SJCRH30 (cell line): Measurements from ENCODE around the gene NETO1. TPM values are rescaled to one million over a fixed set of nuclear protein-coding genes. Genes with fewer than 3 reads are reported as not detected.
A peak's percentile ranks its signal among the peaks of the same experiment; 100 is the strongest.

ENCODE experiments used
- DNase-seq, 2 experiments: peaks; one replicate each; pipeline ENCODE4 v3.0.0-alpha.2; 2015 to 2020
- H3K27ac ChIP-seq: fragments of 250-450 bp; sonication (Bioruptor Pico); 2 replicates; pipeline ENCODE4 v1.5.1; 2020; ENCODE audit warnings: mild to moderate bottlenecking, moderate library complexity
- H3K27me3 ChIP-seq: fragments of 250-450 bp; sonication (Bioruptor Pico); 2 replicates; pipeline ENCODE4 v1.5.1; 2020; ENCODE audit warnings: mild to moderate bottlenecking, moderate library complexity
- H3K36me3 ChIP-seq: fragments of 250-450 bp; sonication (Bioruptor Pico); 2 replicates; pipeline ENCODE4 v1.5.1; 2020; ENCODE audit warnings: mild to moderate bottlenecking, moderate library complexity
- H3K4me1 ChIP-seq: fragments of 250-450 bp; sonication (Bioruptor Pico); 2 replicates; pipeline ENCODE4 v1.5.1; 2020; ENCODE audit warnings: mild to moderate bottlenecking, moderate library complexity
- H3K4me3 ChIP-seq: fragments of 250-450 bp; sonication (Bioruptor Pico); 2 replicates; pipeline ENCODE4 v1.5.1; 2020; ENCODE audit warnings: mild to moderate bottlenecking, moderate library complexity
- H3K9me3 ChIP-seq: fragments of 250-450 bp; sonication (Bioruptor Pico); replicated peaks from 2 replicates; pipeline ENCODE4 v1.5.1; 2020; ENCODE audit warnings: mild to moderate bottlenecking, moderate library complexity
- total RNA-seq: library from RNA; depleted of rRNA; stranded (reverse); fragments of >200 nt; shearing (Covaris generic); gene quantifications from 2 replicates; pipeline ENCODE4 v1.2.3, GENCODE V29; 2014

The NETO1 gene
- total RNA-seq, 1 experiment from 2014 or later = not detected

DNA sequence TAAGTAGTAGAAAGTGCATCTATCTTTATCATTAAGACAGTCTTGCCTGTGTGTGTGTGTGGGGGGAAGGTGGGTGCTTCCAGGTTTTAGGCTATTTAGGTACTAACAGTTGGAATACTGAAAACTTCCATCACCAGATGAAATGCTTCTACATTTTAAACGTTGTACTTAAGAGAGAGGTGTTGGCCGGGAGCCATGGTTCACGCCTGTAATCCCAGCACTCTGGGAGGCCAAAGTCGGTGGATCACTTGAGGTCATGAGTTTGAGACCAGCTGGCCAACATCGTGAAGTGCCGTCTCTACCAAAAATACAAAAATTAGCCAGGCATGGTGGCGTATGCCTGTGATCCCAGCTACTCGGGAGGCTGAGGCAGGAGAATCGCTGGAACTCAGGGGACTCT is 4.0 kb downstream of the NETO1 start:
- Histone ChIP-seq H3K9me3 (no peaks in the 10 kb centered on the region), H3K4me3 (no peak overlapping the region), H3K36me3 (no peaks in the 10 kb centered on the region), H3K4me1 (no peaks in the 10 kb centered on the region), H3K27me3 (no peaks in the 10 kb centered on the region), H3K27ac (no peak overlapping the region)
- DNase-seq = no peak

DNA sequence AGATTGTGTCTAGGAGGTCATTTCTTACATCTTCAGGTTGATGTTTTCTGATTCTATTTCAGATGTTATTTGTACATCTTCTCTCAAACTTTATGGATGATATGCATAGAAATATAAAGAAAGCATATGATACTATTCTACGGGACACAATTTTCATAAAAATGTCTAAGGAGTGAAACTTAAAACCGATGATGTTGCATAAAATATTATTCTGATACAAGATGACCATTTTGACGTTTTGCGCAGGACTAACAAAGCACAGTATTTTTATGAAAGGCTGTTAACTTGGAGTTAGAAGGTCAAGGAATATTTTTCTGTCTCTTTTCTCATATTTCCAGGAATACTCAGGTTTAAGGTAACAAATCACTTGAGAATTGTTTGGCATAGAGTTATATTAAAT is 8.7 kb downstream of the NETO1 start:
- H3K4me3 ChIP-seq = no peak overlapping the region
- DNase-seq = no peak
- no peaks in the 10 kb centered on the region for H3K36me3 ChIP-seq
- no peak overlapping the region for H3K27ac ChIP-seq
- no peaks in the 10 kb centered on the region for H3K4me1 ChIP-seq
- H3K27me3 ChIP-seq = no peaks in the 10 kb centered on the region
- H3K9me3 ChIP-seq = no peaks in the 10 kb centered on the region

DNA sequence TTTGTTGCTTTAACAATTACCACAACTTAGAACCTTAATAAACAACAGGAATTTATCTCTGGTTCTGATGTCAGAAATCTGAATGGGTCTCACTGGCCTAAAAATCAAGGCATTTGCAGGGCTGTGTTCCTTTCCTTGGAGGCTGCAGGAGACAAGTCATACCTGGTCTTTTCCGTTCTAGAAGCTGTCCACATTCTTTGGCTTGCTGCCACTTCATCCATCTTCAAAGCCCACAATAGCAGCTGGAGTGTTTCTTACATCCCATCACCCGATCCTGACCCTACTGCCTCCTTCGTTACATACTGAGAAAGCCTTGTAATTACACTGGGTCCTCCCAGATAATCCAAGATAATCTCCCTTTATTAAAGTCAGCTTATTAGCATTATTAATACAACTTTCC is 18.1 kb downstream of the NETO1 start:
- Histone ChIP-seq H3K4me1 (no peaks in the 10 kb centered on the region), H3K27ac (no peak overlapping the region), H3K4me3 (no peak overlapping the region), H3K9me3 (no peaks in the 10 kb centered on the region), H3K36me3 (no peaks in the 10 kb centered on the region), H3K27me3 (no peaks in the 10 kb centered on the region)
- no peak for DNase-seq

DNA sequence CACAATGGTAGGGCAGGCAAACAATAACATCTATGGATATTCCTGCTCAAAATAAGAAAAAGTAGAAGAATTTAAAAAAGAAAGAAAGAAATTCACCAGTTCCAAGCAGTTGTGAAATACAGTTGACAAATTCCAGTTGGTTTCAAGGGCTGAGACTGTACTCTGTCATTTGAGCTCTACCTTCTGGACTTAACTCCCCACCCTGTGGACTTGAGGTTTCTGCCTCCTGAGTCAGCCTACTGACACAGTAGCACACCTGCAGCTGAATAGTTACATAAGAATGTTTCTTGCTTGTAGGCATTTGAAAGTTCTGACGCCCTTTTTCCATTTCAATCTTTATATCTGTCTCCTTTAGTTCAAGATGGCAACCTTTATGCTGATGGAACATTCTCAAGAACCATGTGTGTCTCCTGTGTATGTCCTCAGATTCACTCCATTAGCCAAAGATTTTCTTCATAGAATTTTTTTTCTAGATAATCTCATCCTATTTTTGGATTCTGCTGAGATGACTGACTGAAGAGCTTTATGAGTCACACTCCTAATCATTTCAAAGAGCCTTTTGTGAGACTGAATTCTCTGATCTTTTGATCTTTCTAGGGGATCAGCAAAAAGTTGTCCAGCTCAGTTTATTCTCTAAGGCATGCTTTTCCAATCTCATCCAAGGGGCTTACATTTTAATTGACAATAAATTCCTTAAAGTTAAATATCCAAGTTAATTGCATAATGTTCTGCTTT is 19.1 kb downstream of the NETO1 start:
- H3K9me3 ChIP-seq = no peaks in the 10 kb centered on the region
- no peaks in the 10 kb centered on the region for H3K36me3 ChIP-seq
- H3K27me3 ChIP-seq = no peaks in the 10 kb centered on the region
- no peak for DNase-seq
- H3K4me3 ChIP-seq = no peak overlapping the region
- H3K4me1 ChIP-seq = no peaks in the 10 kb centered on the region
- H3K27ac ChIP-seq = no peak overlapping the region

DNA sequence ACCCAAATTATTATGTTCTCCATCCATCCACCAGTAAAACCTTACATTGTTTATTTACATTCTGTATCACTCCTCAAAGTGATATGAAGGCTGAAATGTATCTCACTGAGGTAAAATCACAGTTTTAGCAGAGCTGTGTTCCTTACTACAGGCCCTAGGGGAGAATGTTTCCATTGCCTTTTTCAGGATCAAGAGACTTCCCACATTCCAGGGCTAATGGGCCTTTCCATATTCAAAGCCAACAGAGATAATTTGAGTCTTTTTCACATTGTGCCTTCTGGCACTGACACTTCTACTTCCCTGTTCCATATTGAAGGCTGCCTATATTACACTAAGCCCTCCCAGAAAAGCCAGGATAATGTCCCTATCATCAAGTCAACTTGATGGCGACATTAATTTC is 20.0 kb downstream of the NETO1 start:
- H3K9me3 ChIP-seq = no peaks in the 10 kb centered on the region
- H3K4me3 ChIP-seq = no peak overlapping the region

DNA sequence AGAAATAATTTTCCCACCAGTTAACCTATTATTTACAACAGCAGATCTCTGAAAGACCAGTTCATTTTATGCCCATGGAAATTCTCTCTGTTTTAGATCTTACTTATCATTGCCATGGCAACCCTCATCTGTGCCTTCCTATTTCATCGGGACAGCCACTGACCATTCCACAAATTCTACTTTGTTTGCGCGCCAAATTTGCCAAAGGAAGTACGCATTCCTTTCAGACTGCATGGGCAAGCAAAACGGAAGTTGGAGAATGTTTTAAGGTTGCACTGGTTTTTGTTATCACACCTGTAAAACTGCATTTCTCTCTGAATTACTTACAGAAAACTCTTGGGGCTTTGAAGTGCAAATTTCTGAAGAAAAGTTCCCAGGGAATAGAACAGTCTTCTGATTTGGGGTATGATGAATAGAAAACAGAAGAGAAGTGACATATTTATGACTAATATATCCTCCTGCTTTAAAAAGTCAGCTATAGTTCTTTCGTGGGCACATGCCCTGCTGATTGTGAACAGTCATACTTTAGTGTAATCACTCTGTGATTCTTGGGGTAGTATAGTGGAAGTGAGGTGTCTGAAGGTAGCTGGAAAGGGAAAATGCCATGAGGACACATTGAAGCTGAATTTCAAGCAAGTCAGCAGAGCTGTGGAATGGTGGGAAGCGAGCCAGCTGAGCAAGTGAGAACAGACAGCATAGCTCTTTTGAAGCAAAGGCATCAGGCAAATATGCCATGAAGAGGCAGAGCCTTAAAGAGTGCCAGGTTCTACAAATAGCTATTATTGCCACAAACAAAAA is 20.9 kb downstream of the NETO1 start:
- Histone ChIP-seq H3K27ac (no peak overlapping the region), H3K4me3 (no peak overlapping the region), H3K36me3 (no peaks in the 10 kb centered on the region), H3K27me3 (no peaks in the 10 kb centered on the region), H3K4me1 (no peaks in the 10 kb centered on the region), H3K9me3 (no peaks in the 10 kb centered on the region)
- no peak for DNase-seq

More for the DNA sequence above, 20.0 kb downstream of the NETO1 start:
- Histone ChIP-seq H3K36me3 (no peaks in the 10 kb centered on the region), H3K27me3 (no peaks in the 10 kb centered on the region), H3K4me1 (no peaks in the 10 kb centered on the region), H3K27ac (no peak overlapping the region)
- DNase-seq = no peak

DNA sequence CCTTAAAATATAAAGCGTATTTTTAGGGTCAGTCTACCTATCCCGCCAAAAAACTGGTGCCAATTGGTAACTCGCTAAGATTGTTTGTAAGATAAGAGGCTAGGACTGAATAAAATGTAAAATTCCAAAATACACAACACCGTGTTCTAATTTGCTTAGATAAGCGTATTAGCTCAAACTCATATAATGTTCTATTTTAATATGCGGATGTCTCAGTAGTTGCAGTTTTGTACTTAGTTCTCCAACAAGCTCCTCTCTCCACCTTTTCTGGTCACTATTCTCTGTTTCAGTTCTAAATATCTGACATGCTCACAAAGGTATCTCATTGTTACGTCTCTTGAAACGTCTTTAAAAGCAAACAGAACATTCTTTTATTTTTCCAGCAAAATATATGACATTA is 24.0 kb downstream of the NETO1 start:
- Histone ChIP-seq H3K27me3 (no peaks in the 10 kb centered on the region), H3K36me3 (no peaks in the 10 kb centered on the region), H3K4me1 (no peaks in the 10 kb centered on the region), H3K9me3 (no peaks in the 10 kb centered on the region), H3K27ac (no peak overlapping the region), H3K4me3 (no peak overlapping the region)
- no peak for DNase-seq

DNA sequence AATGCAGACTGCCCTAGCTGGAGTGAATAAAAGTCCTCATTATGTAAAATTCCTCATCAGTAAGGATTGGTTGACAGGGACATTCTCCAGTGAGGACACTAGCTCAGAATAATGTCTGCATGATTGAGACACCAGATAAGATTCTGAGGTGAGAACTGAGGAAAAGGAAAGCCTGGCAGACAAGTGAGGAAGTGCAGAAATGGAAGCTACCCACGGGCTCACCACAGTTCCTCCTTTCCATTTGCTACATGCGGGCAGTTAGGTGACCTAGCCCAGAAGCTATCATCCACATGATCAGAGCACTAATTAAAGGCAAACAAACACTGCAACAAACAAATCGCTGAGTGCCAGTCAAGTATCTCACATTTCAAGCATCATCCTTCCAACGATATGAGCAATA is 27.7 kb downstream of the NETO1 start:
- DNase-seq = no peak
- no peaks in the 10 kb centered on the region for H3K27me3 ChIP-seq

DNA sequence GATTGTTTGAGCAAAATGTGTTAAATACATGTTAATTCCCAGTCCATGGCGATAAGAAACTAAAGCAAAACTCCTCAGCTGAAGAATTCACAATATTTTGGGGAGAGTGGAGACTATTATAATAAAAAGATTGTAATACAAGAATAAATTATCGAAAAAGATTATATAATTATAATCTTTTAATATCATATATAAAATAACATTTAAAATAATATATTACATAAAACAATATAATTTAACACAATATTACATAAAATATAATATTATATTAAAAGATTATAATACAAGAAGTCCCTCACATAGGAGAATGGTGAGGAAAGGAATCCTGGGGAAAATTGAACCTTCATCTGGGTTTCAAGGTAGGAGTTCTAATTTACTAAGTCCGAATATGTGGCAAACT is 33.1 kb downstream of the NETO1 start:
- no peak overlapping the region for H3K4me3 ChIP-seq
- DNase-seq = no peak

More for the DNA sequence above, 27.7 kb downstream of the NETO1 start:
- Histone ChIP-seq H3K4me1 (no peaks in the 10 kb centered on the region), H3K27ac (no peak overlapping the region), H3K36me3 (no peaks in the 10 kb centered on the region), H3K4me3 (no peak overlapping the region), H3K9me3 (no peaks in the 10 kb centered on the region)

DNA sequence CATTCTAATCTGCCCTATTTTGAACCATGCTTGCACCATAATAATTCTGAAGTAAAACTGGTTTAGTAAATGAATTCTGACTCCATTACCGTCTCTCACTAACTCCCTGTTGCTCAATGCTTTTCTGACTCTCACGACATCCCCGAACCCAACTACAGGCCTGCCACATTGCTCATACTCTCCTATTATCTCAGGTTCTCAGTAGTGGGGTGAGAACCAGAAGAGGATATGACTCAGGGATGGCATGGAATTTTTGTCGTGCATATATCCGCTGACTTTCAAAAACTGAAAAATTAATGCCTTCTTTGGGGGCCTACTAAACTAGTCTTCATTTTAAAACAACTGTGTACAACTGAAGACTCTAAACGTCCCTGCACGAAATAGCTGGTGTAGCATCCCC is 34.3 kb downstream of the NETO1 start:
- Histone ChIP-seq H3K9me3 (no peaks in the 10 kb centered on the region), H3K27ac (no peak overlapping the region), H3K4me3 (no peak overlapping the region), H3K36me3 (no peaks in the 10 kb centered on the region), H3K27me3 (no peaks in the 10 kb centered on the region), H3K4me1 (no peaks in the 10 kb centered on the region)
- DNase-seq = no peak

More for the DNA sequence above, 33.1 kb downstream of the NETO1 start:
- H3K27me3 ChIP-seq = no peaks in the 10 kb centered on the region
- H3K9me3 ChIP-seq = no peaks in the 10 kb centered on the region
- H3K27ac ChIP-seq = no peak overlapping the region
- H3K4me1 ChIP-seq = no peaks in the 10 kb centered on the region
- no peaks in the 10 kb centered on the region for H3K36me3 ChIP-seq

DNA sequence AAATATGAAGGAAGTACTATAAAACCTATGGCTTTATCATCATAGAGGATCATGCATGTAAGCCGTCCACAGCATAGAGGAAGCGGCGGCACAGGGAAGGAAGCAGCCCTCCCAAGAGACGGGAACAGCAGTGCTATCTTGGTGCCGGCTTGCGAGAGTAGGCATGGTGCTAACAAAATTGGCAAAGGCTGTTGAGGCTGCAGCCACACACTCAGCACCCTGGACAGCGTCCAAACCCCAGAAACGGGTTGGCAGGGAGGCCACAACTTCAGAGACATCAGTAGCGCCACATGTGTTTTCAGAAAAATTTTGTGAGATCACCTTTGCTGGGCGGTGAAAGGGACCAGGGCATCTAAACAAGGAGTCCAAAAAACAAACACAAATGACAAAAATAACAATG is 37.7 kb downstream of the NETO1 start:
- DNase-seq = peak; percentile 8 to 42
- Histone ChIP-seq H3K9me3 (no peaks in the 10 kb centered on the region), H3K27me3 (no peaks in the 10 kb centered on the region), H3K4me3 (no peak overlapping the region), H3K36me3 (no peaks in the 10 kb centered on the region), H3K4me1 (no peaks in the 10 kb centered on the region), H3K27ac (no peak overlapping the region)

DNA sequence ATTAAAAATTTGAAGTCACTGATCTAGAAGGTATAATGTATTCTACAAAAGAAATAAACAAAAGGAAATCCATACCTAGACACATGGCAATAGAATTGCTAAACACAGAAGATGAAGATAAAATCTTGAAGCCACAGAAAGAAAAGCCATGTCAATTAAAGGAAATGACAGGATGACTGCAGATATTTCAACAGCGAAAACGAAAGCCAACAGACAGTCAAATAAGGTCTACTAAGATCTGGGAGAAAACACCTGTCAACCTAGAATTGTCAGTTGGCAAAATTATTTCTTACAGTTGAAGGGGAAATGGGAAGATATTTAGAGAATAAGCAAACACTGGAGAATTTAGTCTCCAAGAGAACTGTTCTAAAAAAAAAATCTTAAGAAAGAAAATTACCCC is 39.2 kb downstream of the NETO1 start:
- Histone ChIP-seq H3K27me3 (no peaks in the 10 kb centered on the region), H3K36me3 (no peaks in the 10 kb centered on the region), H3K9me3 (no peaks in the 10 kb centered on the region), H3K4me3 (no peak overlapping the region), H3K27ac (no peak overlapping the region), H3K4me1 (no peaks in the 10 kb centered on the region)
- no peak for DNase-seq

DNA sequence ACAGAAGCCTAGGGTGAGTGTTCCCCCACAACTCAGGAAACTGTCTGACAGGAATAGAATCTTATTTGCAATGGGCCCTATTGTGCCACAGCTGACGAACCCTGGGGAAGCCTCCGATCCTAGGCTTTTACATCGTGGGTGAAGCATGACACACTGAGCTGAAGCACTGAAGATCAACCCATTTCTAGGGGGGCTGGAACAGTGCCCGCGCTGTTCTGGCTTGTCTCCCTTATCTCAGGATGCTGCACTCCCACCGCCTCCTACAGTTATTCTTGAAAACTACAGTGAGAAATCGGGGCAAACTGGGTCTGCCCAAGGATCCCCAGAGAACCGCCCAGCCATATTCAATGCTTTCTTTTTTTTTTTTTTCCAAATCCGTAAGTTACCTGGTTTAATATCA is 41.1 kb downstream of the NETO1 start:
- Histone ChIP-seq H3K4me1 (no peaks in the 10 kb centered on the region), H3K27ac (no peak overlapping the region), H3K4me3 (no peak overlapping the region), H3K36me3 (no peaks in the 10 kb centered on the region), H3K27me3 (no peaks in the 10 kb centered on the region), H3K9me3 (no peaks in the 10 kb centered on the region)
- no peak for DNase-seq

DNA sequence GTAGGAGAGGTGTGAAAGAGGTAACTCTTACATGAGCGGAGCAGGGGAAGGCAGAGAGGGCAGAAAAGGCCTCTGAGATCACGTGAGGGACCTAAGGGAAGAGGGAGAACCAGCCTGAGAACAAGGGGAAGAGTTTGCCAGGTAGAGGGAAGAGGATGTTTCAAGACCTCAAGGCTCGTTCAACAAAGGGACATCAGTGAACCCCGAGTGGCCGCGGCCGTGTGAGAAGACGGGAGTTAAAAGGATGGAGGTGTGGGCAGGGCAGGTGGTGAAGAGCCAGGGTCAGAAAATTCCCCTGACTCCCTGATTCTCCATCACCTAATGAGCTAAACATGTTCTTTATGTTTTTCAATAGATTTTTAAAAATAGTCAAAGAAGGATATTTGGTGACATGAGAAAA is 44.4 kb downstream of the NETO1 start:
- no peaks in the 10 kb centered on the region for H3K27me3 ChIP-seq
- no peak for DNase-seq
- no peaks in the 10 kb centered on the region for H3K36me3 ChIP-seq

DNA sequence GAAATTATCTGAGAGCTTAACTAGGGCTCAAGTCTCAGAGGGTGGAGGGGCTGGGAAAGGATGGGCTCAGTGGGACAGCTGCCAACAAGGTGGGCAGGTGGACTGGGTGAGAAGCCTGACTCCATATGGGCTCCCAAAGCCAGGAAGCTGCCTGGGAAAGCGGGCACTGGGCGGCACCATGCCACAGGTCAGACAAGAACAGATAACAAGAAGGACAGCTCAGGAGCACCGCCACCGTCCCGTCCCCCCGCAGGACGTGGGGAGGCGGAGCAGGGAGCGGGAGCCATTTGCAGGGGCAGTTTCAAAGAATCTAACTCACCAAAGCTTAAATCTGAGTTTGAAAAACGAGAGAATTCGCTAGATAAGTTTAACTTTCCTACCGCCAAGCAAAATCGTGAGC is 45.6 kb downstream of the NETO1 start:
- no peaks in the 10 kb centered on the region for H3K27me3 ChIP-seq
- H3K4me3 ChIP-seq = no peak overlapping the region
- DNase-seq = no peak
- no peaks in the 10 kb centered on the region for H3K9me3 ChIP-seq
- H3K36me3 ChIP-seq = no peaks in the 10 kb centered on the region
- no peak overlapping the region for H3K27ac ChIP-seq
- no peaks in the 10 kb centered on the region for H3K4me1 ChIP-seq

More for the DNA sequence above, 44.4 kb downstream of the NETO1 start:
- Histone ChIP-seq H3K4me1 (no peaks in the 10 kb centered on the region), H3K4me3 (no peak overlapping the region), H3K27ac (no peak overlapping the region), H3K9me3 (no peaks in the 10 kb centered on the region)

DNA sequence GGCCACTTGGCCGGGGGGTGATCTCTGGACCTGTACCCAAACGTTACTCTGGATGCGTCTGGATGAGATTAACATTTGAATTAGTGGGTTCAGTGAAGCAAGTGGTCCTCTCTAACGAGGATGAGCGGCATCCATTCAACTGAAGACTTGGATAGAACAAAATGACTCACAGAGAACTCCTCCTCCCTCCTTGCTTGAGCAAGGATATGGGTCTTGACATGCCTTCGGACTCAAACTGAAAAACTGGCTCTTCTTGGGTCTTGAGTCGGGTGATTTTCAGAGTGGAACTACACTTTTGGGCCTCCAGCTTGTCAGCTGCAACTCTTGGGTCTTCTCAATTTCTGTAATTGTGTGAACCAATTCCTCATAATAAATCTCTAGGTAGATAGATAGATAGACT is 47.2 kb downstream of the NETO1 start:
- Histone ChIP-seq H3K4me1 (no peaks in the 10 kb centered on the region), H3K4me3 (no peak overlapping the region), H3K27me3 (no peaks in the 10 kb centered on the region), H3K36me3 (no peaks in the 10 kb centered on the region), H3K9me3 (no peaks in the 10 kb centered on the region), H3K27ac (no peak overlapping the region)
- DNase-seq = no peak
